Immature natural killer cell (primary cell): ENCODE measurements around the gene ARMS2. TPM values are rescaled to one million over a fixed set of nuclear protein-coding genes. Genes with fewer than 3 reads are reported as not detected.

Experiments used
- DNase-seq, 3 donors: peaks; one replicate each; pipeline ENCODE4 v3.0.0; 2022; ENCODE audit warnings: mixed read lengths in 1 of 3
- H3K27ac Mint-ChIP-seq, 6 donors: one replicate each; pipeline ENCODE4 v1.8.0; 2020; ENCODE audit warnings: mixed read lengths in 6 of 6, mild to moderate bottlenecking in 5 of 6, inconsistent platforms in 4 of 6, moderate library complexity in 3 of 6
- H3K27me3 Mint-ChIP-seq, 3 donors: one replicate each; pipeline ENCODE4 v1.8.0; 2020 to 2021; ENCODE audit warnings: low read depth in 3 of 3, mild to moderate bottlenecking in 3 of 3, mixed read lengths in 3 of 3, moderate library complexity in 3 of 3, inconsistent platforms in 1 of 3
- H3K36me3 Mint-ChIP-seq, 3 donors: one replicate each; pipeline ENCODE4 v1.8.0; 2020; ENCODE audit warnings: mixed read lengths in 3 of 3, inconsistent platforms in 2 of 3, mild to moderate bottlenecking in 2 of 3
- H3K4me1 Mint-ChIP-seq, 2 donors: one replicate each; pipeline ENCODE4 v1.8.0; 2020; ENCODE audit warnings: inconsistent platforms in 2 of 2, mild to moderate bottlenecking in 2 of 2, mixed read lengths in 2 of 2, moderate library complexity in 1 of 2
- H3K4me3 Mint-ChIP-seq, 5 donors: one replicate each; pipeline ENCODE4 v1.8.0; 2020; ENCODE audit warnings: mild to moderate bottlenecking in 5 of 5, mixed read lengths in 5 of 5, inconsistent platforms in 3 of 5, moderate library complexity in 3 of 5
- H3K9me3 Mint-ChIP-seq, 6 donors: one replicate each; pipeline ENCODE4 v1.8.0; 2020; ENCODE audit warnings: mild to moderate bottlenecking in 6 of 6, mixed read lengths in 6 of 6, inconsistent platforms in 4 of 6, moderate library complexity in 3 of 6
- polyA plus RNA-seq, 3 donors: library from polyadenylated mRNA; unstranded; fragments of 300-500 nt; fragmentation: Illumina TruSeq; gene quantifications; one replicate each; pipeline ENCODE4 v1.2.3, GENCODE V29; 2021

ARMS2 gene
- polyA plus RNA-seq, 3 donors from 2014 or later, result not detected

DNA sequence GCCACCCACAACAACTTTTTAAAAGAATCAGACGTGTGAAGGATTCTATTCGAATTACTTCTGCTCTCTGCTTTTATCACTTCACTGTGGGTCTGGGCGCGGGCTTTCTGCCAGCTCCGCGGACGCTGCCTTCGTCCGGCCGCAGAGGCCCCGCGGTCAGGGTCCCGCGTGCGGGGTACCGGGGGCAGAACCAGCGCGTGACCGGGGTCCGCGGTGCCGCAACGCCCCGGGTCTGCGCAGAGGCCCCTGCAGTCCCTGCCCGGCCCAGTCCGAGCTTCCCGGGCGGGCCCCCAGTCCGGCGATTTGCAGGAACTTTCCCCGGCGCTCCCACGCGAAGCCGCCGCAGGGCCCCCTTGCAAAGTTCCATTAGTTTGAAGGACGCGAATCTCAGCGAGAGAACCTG lies 6.4 kb downstream of the ARMS2 start:
- Mint-ChIP-seq H3K4me3 (peak overlapping the region; percentile 56 to 75 (median 65)), H3K27me3 (peaks cover 8 to 31% (median 19%) of the 10 kb centered on the region in 3 donors), H3K27ac (no peak overlapping the region), H3K4me1 (peaks cover 15 to 17% of the 10 kb centered on the region in 2 donors), H3K36me3 (peaks cover 0 to 2% (median 0%) of the 10 kb centered on the region in 3 donors), H3K9me3 (no peaks in the 10 kb centered on the region)
- DNase-seq, result no peak

DNA sequence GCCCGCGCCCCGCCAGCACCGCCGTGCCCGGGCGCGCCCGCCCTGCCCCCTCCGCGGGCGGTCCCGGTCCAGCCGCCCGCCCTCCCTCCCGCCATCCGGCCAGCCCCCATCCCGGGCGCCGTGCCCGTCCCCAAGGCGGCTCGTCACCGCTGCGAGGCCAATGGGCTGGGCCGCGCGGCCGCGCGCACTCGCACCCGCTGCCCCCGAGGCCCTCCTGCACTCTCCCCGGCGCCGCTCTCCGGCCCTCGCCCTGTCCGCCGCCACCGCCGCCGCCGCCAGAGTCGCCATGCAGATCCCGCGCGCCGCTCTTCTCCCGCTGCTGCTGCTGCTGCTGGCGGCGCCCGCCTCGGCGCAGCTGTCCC lies 6.9 kb downstream of the ARMS2 start, which contains the start of gene HTRA1:
TSS of gene HTRA1 (plus strand) at position 187 of the 362 bp plus-strand sequence. CDS start at position 287, 100 bp downstream.
- H3K4me1 Mint-ChIP-seq, result peaks cover 15 to 17% of the 10 kb centered on the region in 2 donors
- H3K36me3 Mint-ChIP-seq, result peaks cover 0 to 2% (median 0%) of the 10 kb centered on the region in 3 donors
- no peaks in the 10 kb centered on the region for H3K9me3 Mint-ChIP-seq
- H3K27ac Mint-ChIP-seq, result no peak within 1 kb of the TSS
- H3K27me3 Mint-ChIP-seq, result peaks cover 8 to 31% (median 19%) of the 10 kb centered on the region in 3 donors
- DNase-seq, result no peak
- peak within 1 kb of the TSS; percentile 76 to 87 (median 83) for H3K4me3 Mint-ChIP-seq

DNA sequence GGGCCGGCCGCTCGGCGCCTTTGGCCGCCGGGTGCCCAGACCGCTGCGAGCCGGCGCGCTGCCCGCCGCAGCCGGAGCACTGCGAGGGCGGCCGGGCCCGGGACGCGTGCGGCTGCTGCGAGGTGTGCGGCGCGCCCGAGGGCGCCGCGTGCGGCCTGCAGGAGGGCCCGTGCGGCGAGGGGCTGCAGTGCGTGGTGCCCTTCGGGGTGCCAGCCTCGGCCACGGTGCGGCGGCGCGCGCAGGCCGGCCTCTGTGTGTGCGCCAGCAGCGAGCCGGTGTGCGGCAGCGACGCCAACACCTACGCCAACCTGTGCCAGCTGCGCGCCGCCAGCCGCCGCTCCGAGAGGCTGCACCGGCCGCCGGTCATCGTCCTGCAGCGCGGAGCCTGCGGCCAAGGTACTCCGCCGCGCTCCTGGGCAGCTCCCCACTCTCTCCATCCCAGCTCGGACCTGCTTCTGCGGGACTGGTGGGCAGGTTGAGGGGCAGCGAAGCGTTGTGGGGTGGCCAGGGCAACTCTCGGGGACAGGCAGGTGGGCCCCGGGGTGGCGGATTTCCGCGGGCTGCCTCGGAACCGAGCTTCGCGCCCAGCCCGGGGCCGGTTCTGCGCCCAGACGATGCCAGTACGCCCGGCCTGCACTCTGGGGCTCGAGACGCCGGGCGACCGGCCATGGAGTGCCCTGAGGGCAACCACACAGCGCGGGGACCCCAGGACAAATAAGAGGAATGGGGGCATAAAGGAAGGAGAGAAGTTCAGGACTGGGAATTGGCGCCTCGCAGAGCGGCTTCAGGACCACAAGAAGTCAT lies 7.5 kb downstream of the ARMS2 start:
- H3K9me3 Mint-ChIP-seq, result no peaks in the 10 kb centered on the region
- peaks cover 0 to 2% (median 0%) of the 10 kb centered on the region in 3 donors for H3K36me3 Mint-ChIP-seq
- DNase-seq, result no peak
- H3K27me3 Mint-ChIP-seq, result peaks cover 8 to 31% (median 19%) of the 10 kb centered on the region in 3 donors
- H3K4me1 Mint-ChIP-seq, result peaks cover 15 to 17% of the 10 kb centered on the region in 2 donors
- no peak overlapping the region for H3K27ac Mint-ChIP-seq
- H3K4me3 Mint-ChIP-seq, result peak overlapping the region; percentile 76 to 87 (median 83)

DNA sequence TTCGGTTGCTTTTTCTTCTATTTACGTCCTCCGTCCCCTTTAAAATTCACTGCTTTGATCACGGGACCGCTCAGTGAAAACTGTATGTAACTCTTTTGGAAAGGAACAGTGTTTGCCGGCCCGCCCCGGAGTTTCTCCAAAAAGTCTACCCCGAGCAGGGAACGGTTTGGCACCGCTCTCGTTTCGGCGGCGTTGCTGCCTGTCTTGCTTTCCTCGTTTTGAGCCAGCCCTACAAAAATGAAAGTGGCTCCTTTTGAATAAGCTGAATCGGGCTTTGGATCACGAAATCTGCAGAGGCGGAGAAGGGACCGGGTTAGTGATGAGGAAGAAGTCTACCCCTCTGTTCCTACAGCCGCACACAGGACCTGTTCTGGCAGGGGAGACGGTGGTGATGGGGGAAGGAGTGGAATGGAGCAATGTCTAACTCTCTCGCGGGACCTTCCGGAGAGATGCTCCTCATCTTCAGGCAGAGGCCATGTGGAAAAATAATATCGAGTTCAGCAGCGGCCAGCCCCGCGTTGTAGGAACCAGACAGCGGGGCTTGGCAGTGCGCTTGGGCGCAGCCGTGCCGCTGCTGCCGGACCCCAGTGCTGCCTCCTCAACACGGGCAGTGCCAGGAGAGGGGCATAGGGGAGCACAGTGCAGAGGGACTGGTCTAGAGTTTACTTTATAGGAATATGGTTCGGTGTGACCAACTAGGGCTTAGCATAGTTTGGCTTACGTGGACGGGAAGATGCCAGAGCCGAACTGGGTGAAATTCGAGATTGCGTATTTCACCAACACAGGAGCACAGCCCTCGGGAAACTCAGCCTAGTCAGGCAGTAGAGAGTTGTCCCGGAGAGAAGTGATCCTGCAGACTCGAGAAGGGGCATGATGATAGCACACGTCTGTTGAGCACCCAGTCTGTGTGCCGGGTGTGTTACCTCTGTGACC lies 8.3 kb downstream of the ARMS2 start:
- Mint-ChIP-seq H3K9me3 (no peaks in the 10 kb centered on the region), H3K36me3 (peaks cover 0 to 2% (median 0%) of the 10 kb centered on the region in 3 donors), H3K4me1 (peaks cover 15 to 17% of the 10 kb centered on the region in 2 donors), H3K27ac (no peak overlapping the region), H3K27me3 (peaks cover 8 to 31% (median 16%) of the 10 kb centered on the region in 3 donors), H3K4me3 (peak overlapping the region; percentile 76 to 87 (median 83))
- no peak for DNase-seq

DNA sequence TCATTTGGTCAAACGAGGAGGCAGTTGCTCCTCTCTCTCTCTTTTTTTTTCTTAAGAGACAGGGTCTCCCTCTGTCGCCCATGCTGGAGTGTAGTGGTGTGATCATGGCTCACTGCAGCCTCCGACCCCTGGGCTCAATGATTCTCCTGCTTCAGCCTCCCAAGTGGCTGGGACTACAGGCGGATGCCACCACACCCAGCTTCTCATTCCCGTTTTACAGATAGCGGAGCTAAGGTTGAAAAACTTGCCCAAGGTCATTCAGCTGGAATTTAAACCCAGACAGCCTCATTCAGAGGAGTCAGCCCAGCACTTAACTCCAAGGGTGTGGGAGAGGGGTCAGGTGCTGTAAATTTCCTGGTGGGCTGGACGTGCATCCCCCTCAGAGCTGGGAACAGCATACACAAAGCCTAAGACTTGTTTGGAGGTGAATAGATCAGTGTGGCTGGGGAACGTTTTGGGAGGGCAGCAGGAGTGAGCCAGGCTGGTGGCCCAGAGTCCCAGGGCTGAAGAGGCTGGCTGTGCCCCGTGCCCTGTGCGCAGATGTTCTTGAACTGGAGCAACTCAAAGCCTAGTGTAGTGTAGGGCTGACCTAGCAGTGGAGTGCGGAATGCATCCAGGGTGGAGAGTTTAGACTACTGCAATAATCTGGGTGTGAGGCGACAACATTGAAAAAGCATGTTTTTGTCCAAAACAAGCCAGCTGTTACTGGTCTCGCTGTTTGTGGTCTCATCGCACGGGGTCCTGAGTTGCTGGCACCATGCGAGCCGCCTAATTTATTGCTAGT lies 9.2 kb downstream of the ARMS2 start:
- peaks cover 0 to 2% (median 0%) of the 10 kb centered on the region in 3 donors for H3K36me3 Mint-ChIP-seq
- peak overlapping the region; percentile 30 to 85 (median 54) for H3K4me3 Mint-ChIP-seq
- H3K4me1 Mint-ChIP-seq, result peaks cover 15 to 17% of the 10 kb centered on the region in 2 donors
- DNase-seq, result no peak
- H3K27me3 Mint-ChIP-seq, result peaks cover 8 to 31% (median 13%) of the 10 kb centered on the region in 3 donors
- H3K9me3 Mint-ChIP-seq, result no peaks in the 10 kb centered on the region
- no peak overlapping the region for H3K27ac Mint-ChIP-seq

DNA sequence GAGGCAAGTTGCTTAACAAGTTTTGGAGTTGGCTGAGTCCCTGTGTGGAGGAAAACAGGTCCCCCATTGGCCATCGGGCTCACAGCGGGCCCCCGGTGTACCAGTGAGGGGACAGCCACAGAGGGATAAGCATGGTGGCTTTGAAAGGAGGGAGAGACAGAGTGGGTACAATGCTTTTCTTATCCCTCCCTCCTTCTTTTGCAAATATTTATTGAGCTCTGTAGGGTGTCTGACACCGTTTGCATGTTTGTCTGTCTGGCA lies 9.7 kb downstream of the ARMS2 start:
- Mint-ChIP-seq H3K36me3 (peaks cover 0 to 2% (median 0%) of the 10 kb centered on the region in 3 donors), H3K27ac (no peak overlapping the region), H3K9me3 (no peaks in the 10 kb centered on the region), H3K4me1 (peaks cover 15 to 16% of the 10 kb centered on the region in 2 donors), H3K4me3 (no peak overlapping the region), H3K27me3 (peaks cover 8 to 29% (median 11%) of the 10 kb centered on the region in 3 donors)
- no peak for DNase-seq

DNA sequence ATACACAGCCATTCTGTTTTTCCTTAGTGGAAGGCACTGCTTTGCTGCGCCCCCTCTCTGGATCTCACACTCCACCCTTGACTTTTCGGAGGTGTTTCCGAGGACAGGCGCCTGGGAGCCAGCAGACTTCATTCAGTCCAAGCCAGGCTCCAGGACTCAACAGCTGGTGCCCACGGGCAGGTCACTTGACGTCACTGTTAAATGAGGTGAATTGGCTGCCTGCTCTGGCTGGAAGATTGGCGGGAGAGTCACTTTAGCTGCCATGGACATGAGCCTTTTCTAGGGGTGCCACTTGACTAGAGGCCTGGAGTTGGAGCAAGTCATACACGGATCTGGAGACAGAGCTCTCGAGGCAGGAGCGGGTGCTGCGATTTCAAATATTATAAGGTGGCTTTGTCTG lies 10.1 kb downstream of the ARMS2 start:
- no peak overlapping the region for H3K4me3 Mint-ChIP-seq
- peaks cover 8 to 26% (median 11%) of the 10 kb centered on the region in 3 donors for H3K27me3 Mint-ChIP-seq
- H3K36me3 Mint-ChIP-seq, result peaks cover 0 to 2% (median 0%) of the 10 kb centered on the region in 3 donors
- no peak for DNase-seq
- H3K27ac Mint-ChIP-seq, result no peak overlapping the region
- H3K4me1 Mint-ChIP-seq, result peaks cover 15% of the 10 kb centered on the region in 2 donors
- H3K9me3 Mint-ChIP-seq, result no peaks in the 10 kb centered on the region

DNA sequence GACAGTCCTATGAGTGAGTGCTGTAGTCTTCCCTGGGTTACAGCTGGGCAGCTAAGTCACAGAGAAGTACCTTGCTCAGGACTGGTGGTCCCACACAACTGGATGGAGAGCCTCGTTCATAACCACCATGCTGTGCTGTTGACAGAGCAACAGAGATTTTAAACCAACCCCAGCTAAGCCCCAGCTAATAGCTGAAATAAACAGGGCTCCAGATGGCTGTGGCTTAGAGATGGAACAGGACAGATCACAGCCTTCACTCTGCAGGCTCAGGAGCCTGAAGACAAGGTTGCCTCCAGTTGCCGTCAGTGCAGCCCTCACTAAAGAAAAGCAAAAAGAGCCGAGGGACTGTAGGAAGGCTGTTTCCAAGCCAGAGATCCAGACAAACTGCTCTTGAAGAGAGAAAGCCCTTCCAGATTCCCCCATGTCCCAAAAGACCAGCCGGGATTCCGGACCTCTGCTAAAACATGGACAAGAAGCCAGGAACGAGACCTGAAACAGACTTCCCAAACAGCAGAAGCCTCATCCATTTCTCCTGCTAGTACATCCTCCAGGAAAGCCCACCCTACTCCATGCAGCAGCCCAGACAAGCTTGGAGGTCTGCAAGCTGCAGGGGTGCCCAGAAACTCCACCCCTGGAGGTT lies 11.1 kb downstream of the ARMS2 start:
- Mint-ChIP-seq H3K4me1 (peaks cover 13 to 14% of the 10 kb centered on the region in 2 donors), H3K27me3 (peaks cover 6 to 20% (median 13%) of the 10 kb centered on the region in 3 donors), H3K4me3 (no peak overlapping the region)

DNA sequence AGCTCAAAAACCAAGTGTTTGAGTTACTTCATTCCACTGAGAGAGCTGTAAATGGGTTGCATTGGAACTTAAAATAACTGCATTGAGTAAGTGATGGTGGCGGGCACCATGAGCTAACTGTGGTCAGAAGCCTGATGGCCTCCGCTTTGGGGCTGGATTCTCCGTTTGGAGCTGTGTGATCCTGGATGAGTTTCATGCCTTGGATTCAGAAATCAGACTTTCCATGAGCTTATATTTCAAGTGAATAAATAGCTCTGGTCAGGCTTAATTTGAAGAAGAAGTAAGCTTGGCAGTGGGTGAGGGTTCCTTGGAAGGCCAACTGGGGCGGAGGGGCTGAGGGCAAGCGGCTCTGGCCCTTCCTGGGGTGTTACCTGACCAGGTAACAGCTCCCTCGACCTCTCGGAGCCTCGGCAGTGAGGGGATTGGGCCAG lies 12.5 kb downstream of the ARMS2 start:
- H3K4me3 Mint-ChIP-seq, result no peak overlapping the region
- H3K27me3 Mint-ChIP-seq, result peaks cover 6 to 20% (median 13%) of the 10 kb centered on the region in 3 donors
- peaks cover 9 to 12% of the 10 kb centered on the region in 2 donors for H3K4me1 Mint-ChIP-seq
- no peak overlapping the region for H3K27ac Mint-ChIP-seq
- no peak for DNase-seq
- no peaks in the 10 kb centered on the region for H3K9me3 Mint-ChIP-seq
- peaks cover 0 to 2% (median 0%) of the 10 kb centered on the region in 3 donors for H3K36me3 Mint-ChIP-seq

More for the DNA sequence above, 11.1 kb downstream of the ARMS2 start:
- Mint-ChIP-seq H3K27ac (no peak overlapping the region), H3K9me3 (no peaks in the 10 kb centered on the region), H3K36me3 (peaks cover 0 to 2% (median 0%) of the 10 kb centered on the region in 3 donors)
- no peak for DNase-seq

DNA sequence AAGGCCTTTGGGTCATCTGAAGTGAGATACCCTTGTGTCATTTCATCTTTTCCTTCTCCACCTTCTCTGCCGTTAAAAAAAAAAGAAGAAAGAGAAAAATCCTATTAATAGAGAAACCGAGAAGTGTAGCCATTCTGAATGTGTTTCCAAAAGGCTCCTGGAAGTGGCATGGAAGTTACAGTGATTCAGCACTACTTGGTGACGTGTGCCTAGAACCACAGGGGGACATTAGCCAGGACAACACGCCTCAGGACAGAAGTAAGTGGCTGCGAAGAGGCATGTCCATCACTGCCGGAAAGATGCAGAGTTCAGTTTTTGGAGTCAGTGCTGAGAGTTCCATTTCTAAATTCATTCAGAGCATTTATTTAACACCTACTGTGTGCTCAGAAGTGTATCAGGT lies 13.2 kb downstream of the ARMS2 start:
- no peak overlapping the region for H3K4me3 Mint-ChIP-seq
- H3K9me3 Mint-ChIP-seq, result no peaks in the 10 kb centered on the region
- no peaks in the 10 kb centered on the region for H3K36me3 Mint-ChIP-seq
- H3K4me1 Mint-ChIP-seq, result peaks cover 4 to 6% of the 10 kb centered on the region in 2 donors
- no peak overlapping the region for H3K27ac Mint-ChIP-seq
- H3K27me3 Mint-ChIP-seq, result peaks cover 4 to 16% (median 8%) of the 10 kb centered on the region in 3 donors
- no peak for DNase-seq

DNA sequence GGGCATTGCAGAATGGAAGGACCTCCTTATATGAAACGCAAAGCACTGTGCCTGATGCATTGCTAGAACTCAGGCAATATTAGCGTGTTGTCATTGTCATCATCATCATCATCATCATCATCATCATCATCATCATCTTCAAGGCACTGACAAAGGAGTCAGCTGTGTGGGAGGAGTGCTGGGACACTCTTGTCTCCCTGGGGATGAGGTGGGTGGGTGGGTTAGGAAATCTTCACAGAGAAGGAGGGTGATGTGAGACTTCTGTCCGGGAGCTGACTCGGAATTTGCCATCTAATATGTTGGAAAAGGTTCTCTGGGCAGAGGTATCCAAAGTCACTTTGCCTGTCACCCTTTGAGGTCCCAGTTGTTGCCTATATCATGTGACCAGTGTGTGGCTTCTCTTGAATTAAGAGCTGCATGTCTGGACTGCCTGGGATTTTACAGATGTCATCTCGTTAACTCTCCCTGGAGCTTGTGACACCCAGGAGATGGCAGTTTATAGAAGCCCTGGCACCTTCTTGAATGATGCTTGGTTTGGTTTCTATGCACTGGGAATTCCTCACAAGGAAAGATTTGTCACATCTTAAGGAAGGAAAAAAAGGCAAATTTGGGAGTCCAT lies 14.0 kb downstream of the ARMS2 start:
- Mint-ChIP-seq H3K4me3 (no peak overlapping the region), H3K36me3 (no peaks in the 10 kb centered on the region), H3K27ac (no peak overlapping the region), H3K4me1 (peaks cover 0 to 2% of the 10 kb centered on the region in 2 donors), H3K9me3 (no peaks in the 10 kb centered on the region), H3K27me3 (peaks cover 3 to 10% (median 3%) of the 10 kb centered on the region in 3 donors)
- DNase-seq, result no peak

DNA sequence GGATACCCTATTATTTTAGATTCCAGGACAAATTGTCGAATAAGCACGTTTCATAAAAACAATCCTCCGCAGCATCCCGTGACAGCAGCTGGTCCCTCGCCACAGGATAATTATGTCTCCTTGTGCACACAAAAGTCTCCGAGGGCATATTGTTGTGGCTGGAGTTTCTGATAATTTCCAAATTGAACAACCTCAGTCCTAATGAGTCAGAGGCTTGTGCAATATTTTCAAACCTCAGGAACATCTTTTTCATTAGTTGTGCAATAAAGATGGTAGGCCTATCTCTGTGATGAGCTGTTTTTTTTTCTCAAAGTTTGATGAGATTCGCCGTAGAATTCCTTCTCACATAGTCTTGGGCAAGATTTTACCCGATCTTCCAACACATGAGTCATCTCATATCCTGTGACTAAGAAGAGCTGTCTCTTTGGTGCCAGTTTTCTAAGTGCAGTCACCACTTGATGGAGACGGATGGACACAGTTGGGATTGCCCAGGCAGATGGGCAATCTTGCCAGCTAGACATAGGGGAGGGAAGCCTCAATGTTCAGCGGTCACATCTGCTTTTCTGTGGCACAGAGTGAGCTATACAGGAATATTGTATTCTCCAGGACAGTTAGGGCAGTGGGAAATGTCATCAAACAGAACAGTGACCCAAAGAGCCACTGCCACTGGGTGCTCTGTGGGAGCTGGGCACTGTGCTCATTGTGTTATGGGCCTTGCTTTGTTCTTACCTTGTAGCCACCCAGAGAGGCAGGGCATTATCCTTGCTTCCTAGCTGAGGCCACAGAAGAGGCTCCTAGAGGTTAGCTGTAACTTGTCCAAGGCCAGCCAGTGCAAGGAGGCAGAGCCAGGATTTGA lies 14.7 kb downstream of the ARMS2 start:
- Mint-ChIP-seq H3K4me1 (no peaks in the 10 kb centered on the region), H3K27ac (no peak overlapping the region), H3K9me3 (no peaks in the 10 kb centered on the region), H3K4me3 (no peak overlapping the region), H3K36me3 (no peaks in the 10 kb centered on the region), H3K27me3 (peaks cover 3 to 10% (median 10%) of the 10 kb centered on the region in 3 donors)
- no peak for DNase-seq
